A549 (cell line): ENCODE data around the gene PRR22. TPM values are rescaled to one million over a fixed set of nuclear protein-coding genes. Genes with fewer than 3 reads are reported as not detected.

Experiments used
- ATAC-seq, 2 experiments: fragments of 200-7000 bp in 1 of 2; fragments of >200 bp in 1 of 2; cut with Nextera tagmentation in 1 of 2; cut with Tn5 transposase in 1 of 2; 3 replicates each; pipeline versions ENCODE4 v1.8.0 to v1.9.1; 2018 to 2020; ENCODE audit warnings: mild to moderate bottlenecking in 1 of 2, moderate library complexity in 1 of 2
- CTCF ChIA-PET: fragments of 300-600 bp; sonication (Branson Sonifier 250); formaldehyde crosslinking; extraction: SDS; loops from one replicate; lab custom pipeline; 2021; ENCODE audit warnings: antibody characterized with exemption, inconsistent platforms; lab: Yijun Ruan, JAX
- POLR2A ChIA-PET: fragments of 350-600 bp; formaldehyde crosslinking; extraction: SDS; loops from one replicate; lab custom pipeline; 2021; ENCODE audit warnings: antibody characterized with exemption, inconsistent platforms; lab: Yijun Ruan, JAX
- DNase-seq, 2 experiments: peaks; one replicate each; pipeline versions ENCODE4 v3.0.0 to v3.0.0-alpha.2; 2011 to 2016; ENCODE audit warnings: low read depth in 1 of 2, low spot score in 1 of 2
- FAIRE-seq: peaks from 2 replicates; lab custom pipeline; 2011; peaks lifted over from hg19 to GRCh38; lab: Jason Lieb, UNC
- H3K27ac ChIP-seq, 2 experiments: fragments of >200 bp; sonication (Bioruptor Twin); formaldehyde crosslinking; 3 replicates each; pipeline ENCODE4 v1.5.1; 2016 to 2017
- H3K4me1 ChIP-seq: fragments of >200 bp; sonication (Bioruptor Twin); formaldehyde crosslinking; 3 replicates; pipeline ENCODE4 v1.6.1; 2016
- H3K4me2 ChIP-seq: fragments of >200 bp; sonication (Bioruptor Twin); formaldehyde crosslinking; 3 replicates; pipeline ENCODE4 v1.6.1; 2016
- H3K4me3 ChIP-seq: fragments of >200 bp; sonication (Bioruptor Twin); formaldehyde crosslinking; 3 replicates; pipeline ENCODE4 v1.5.1; 2016
- H3K9me3 ChIP-seq: fragments of >200 bp; sonication (Bioruptor Twin); formaldehyde crosslinking; 3 replicates; pipeline ENCODE4 v1.6.1; 2016
- CBX2 ChIP-seq: fragments of 200-600 bp; sonication (generic); IDR thresholded peaks from 2 replicates; pipeline ENCODE4 v1.6.1; 2016; ENCODE audit warnings: low read depth, mild to moderate bottlenecking, borderline replicate concordance
- CBX8 ChIP-seq: fragments of 200-600 bp; sonication (generic); IDR thresholded peaks from 2 replicates; pipeline ENCODE4 v1.6.1; 2016
- CTCF ChIP-seq: fragments of >200 bp; sonication (Bioruptor Twin); formaldehyde crosslinking; IDR thresholded peaks from 3 replicates; pipeline ENCODE4 v1.5.1; 2016
- E2F6 ChIP-seq: IDR thresholded peaks from 2 replicates; pipeline ENCODE4 v1.6.1; 2012; ENCODE audit warnings: low read depth, borderline replicate concordance
- EHMT2 ChIP-seq: fragments of 200-600 bp; sonication (generic); IDR thresholded peaks from 2 replicates; pipeline ENCODE4 v1.6.1; 2016; ENCODE audit warnings: antibody characterized with exemption, low read depth, mild to moderate bottlenecking, moderate library complexity
- FOSB ChIP-seq: fragments of 250-450 bp; sonication (Bioruptor Pico); IDR thresholded peaks from 2 replicates; pipeline ENCODE4 v1.5.0; 2020; ENCODE audit warnings: mild to moderate bottlenecking, moderate library complexity
- HES2 ChIP-seq: fragments of >200 bp; sonication (Bioruptor Twin); formaldehyde crosslinking; IDR thresholded peaks from 2 replicates; pipeline ENCODE4 v1.6.1; 2016
- HMGXB4 ChIP-seq: fragments of 250-450 bp; sonication (Bioruptor Pico); IDR thresholded peaks from 2 replicates; pipeline ENCODE4 v1.5.0; 2021; ENCODE audit warnings: mild to moderate bottlenecking, moderate library complexity, borderline replicate concordance
- HOXB5 ChIP-seq: fragments of 250-450 bp; sonication (Bioruptor Pico); IDR thresholded peaks from 2 replicates; pipeline ENCODE4 v1.5.0; 2020; ENCODE audit warnings: mild to moderate bottlenecking, moderate library complexity
- JUN ChIP-seq, 2 experiments: fragments of >200 bp; sonication (Bioruptor Twin); formaldehyde crosslinking; IDR thresholded peaks; 2 replicates in 1 of 2; 3 replicates in 1 of 2; pipeline ENCODE4 v1.6.1; 2016 to 2017
- KDM5A ChIP-seq: fragments of 200-600 bp; sonication (generic); IDR thresholded peaks from 2 replicates; pipeline ENCODE4 v1.6.1; 2016; ENCODE audit warnings: antibody characterized with exemption, mild to moderate bottlenecking
- NFE2L2 ChIP-seq: fragments of 150-350 bp; conservative IDR thresholded peaks from 2 replicates; pipeline ENCODE4 v1.6.1; 2014; ENCODE audit warnings: low read length
- NPAS2 ChIP-seq: fragments of 250-450 bp; sonication (Bioruptor Pico); IDR thresholded peaks from 2 replicates; pipeline ENCODE4 v1.8.0; 2022; ENCODE audit warnings: mild to moderate bottlenecking, moderate library complexity, borderline replicate concordance
- PBX3 ChIP-seq: IDR thresholded peaks from 2 replicates; pipeline ENCODE4 v1.6.1; 2012
- POLR2A ChIP-seq: IDR thresholded peaks from 2 replicates; pipeline ENCODE4 v1.6.1; 2012; ENCODE audit warnings: mild to moderate bottlenecking, low read length
- RARB ChIP-seq: fragments of 250-450 bp; sonication (Bioruptor Pico); IDR thresholded peaks from 2 replicates; pipeline ENCODE4 v1.8.0; 2021; ENCODE audit warnings: mild to moderate bottlenecking, moderate library complexity
- RFX5 ChIP-seq: fragments of 450-650 bp; IDR thresholded peaks from 2 replicates; pipeline ENCODE4 v1.7.1; 2014; ENCODE audit warnings: antibody characterized with exemption, mild to moderate bottlenecking, moderate library complexity
- RNF2 ChIP-seq: fragments of 200-600 bp; sonication (generic); IDR thresholded peaks from 2 replicates; pipeline ENCODE4 v1.6.1; 2016; ENCODE audit warnings: low read depth, mild to moderate bottlenecking, antibody characterized with exemption, moderate library complexity, borderline replicate concordance
- SMC3 ChIP-seq: fragments of >200 bp; sonication (Bioruptor Twin); formaldehyde crosslinking; IDR thresholded peaks from 3 replicates; pipeline ENCODE4 v1.6.1; 2018; ENCODE audit warnings: inconsistent platforms
- USF2 ChIP-seq: fragments of 450-650 bp; IDR thresholded peaks from 2 replicates; pipeline ENCODE4 v1.6.1; 2014; ENCODE audit warnings: antibody characterized with exemption
- ZFP36 ChIP-seq: fragments of 450-650 bp; IDR thresholded peaks from 2 replicates; pipeline ENCODE4 v1.6.1; 2014; ENCODE audit warnings: borderline replicate concordance; ENCODE audit not compliant: partially characterized antibody
- WGBS: methylation state at CpG from one replicate; pipeline ENCODE4 v1.1.6; 2017; ENCODE audit errors: missing lambda C conversion rate; 5-methylcytosine and 5-hydroxymethylcytosine counted together
- polyA plus RNA-seq, 4 experiments: library from polyadenylated mRNA; depleted of rRNA in 3 of 4; stranded (reverse); fragments of >200 nt; fragmentation: RNase III in 1 of 4; extraction: RNeasy Plus Mini Kit Qiagen cat#74134 plus additional on column Dnase treatment in 1 of 4; gene quantifications; 2 replicates in 3 of 4; 3 replicates in 1 of 4; pipeline ENCODE4 v1.2.3, GENCODE V29; 2011 to 2017

PRR22 gene
- polyA plus RNA-seq, 2 of the 4 experiments (the other 2 are of a cell fraction): 0.65 to 2.2 TPM

- no peak for TF ChIP-seq PBX3
- H3K27ac ChIP-seq: no peak overlapping the region
- no peak overlapping the region for H3K4me2 ChIP-seq
- WGBS: 86% methylated on average over 14 of the region's 34 CpGs
- ATAC-seq (no peak), FAIRE-seq (no peak), DNase-seq (no peak)
- H3K9me3 ChIP-seq: no peaks in the 10 kb centered on the region
- H3K4me3 ChIP-seq: no peak overlapping the region
- H3K4me1 ChIP-seq: peaks cover 19% of the 10 kb centered on the region
- POLR2A ChIA-PET: interaction anchor here (0.6 to 2.7 kb wide), 4 partner anchors 9 to 74 kb away, joined by 4 to 42 read pairs (median 14); partner anchors contain the start of genes NDUFA11, NRTN and VMAC
- CTCF ChIA-PET: interaction anchor here (0.9 to 8.5 kb wide), 4 partner anchors 25 to 63 kb away, joined by 3 to 74 read pairs (median 6); partner anchors contain the start of gene NRTN
Observed at GRCh38 chr19:5829567-5830310, 45.2 kb upstream of the PRR22 start.

GRCh38 chr19:5828661-5829566 is 44.4 kb upstream of the PRR22 start:
- ATAC-seq (no peak), DNase-seq (no peak), FAIRE-seq (no peak)
- Histone ChIP-seq H3K27ac (peak overlapping the region; percentile 91 to 98), H3K4me2 (peak overlapping the region; percentile 89), H3K4me1 (peaks cover 19% of the 10 kb centered on the region), H3K4me3 (peak overlapping the region; percentile 64), H3K9me3 (no peaks in the 10 kb centered on the region)
- no peak for TF ChIP-seq SMC3
- POLR2A ChIA-PET: interaction anchor here (0.6 to 2.7 kb wide), 22 partner anchors 8 to 437 kb away, joined by 3 to 42 read pairs (median 4); partner anchors contain the start of genes FUT5, FUT6, NDUFA11 and NRTN
- CTCF ChIA-PET: interaction anchor here (0.7 to 8.5 kb wide), 5 partner anchors 25 to 1011 kb away, joined by 3 to 74 read pairs (median 3); partner anchors contain the start of gene NRTN
- WGBS: 88% methylated on average over 33 of the region's 47 CpGs

GRCh38 chr19:5827891-5828660 is 43.5 kb upstream of the PRR22 start:
- Histone ChIP-seq H3K9me3 (no peaks in the 10 kb centered on the region), H3K4me3 (peak overlapping the region; percentile 64), H3K4me1 (peaks cover 19% of the 10 kb centered on the region), H3K27ac (peak overlapping the region; percentile 91 to 98), H3K4me2 (peak overlapping the region; percentile 89)
- peak; percentile 89 to 93 for DNase-seq
- ChIA-PET POLR2A (interaction anchor here (0.5 to 2.7 kb wide), 32 partner anchors 9 to 438 kb away, joined by 3 to 42 read pairs (median 4); partner anchors contain the start of genes DUS3L, FUT5, FUT6 and NDUFA11), CTCF (interaction anchor here (0.7 to 8.5 kb wide), 7 partner anchors 24 to 1010 kb away, joined by 3 to 74 read pairs (median 3); partner anchors contain the start of gene NRTN)
- WGBS: 4% methylated on average over 12 of the region's 91 CpGs
- FAIRE-seq: no peak
- peak; percentile 73 to 81 for ATAC-seq
- TF ChIP-seq ZFP36 (no peak), CBX2 (no peak), KDM5A (no peak), USF2 (no peak), HES2 (no peak), RNF2 (no peak), NPAS2 (CRISPR knock-in tag) (no peak), FOSB (CRISPR knock-in tag) (peak; percentile 21; the same call in 1 of the 2 replicates), RARB (CRISPR knock-in tag) (no peak), JUN (IDR thresholded peaks at IDR 0.05) (peak; percentile 73 to 96; a peak in 4 of 5 replicates), NFE2L2 (no peak), HMGXB4 (CRISPR knock-in tag) (no peak), HOXB5 (CRISPR knock-in tag) (no peak), CTCF (no peak), E2F6 (peak; percentile 88; the same call in 1 of the 2 replicates), POLR2A (peak; percentile 96), EHMT2 (no peak), RFX5 (no peak), CBX8 (no peak)
